CD14-positive monocyte (primary cell): ENCODE data around the gene GPC5. TPM values are rescaled to one million over a fixed set of nuclear protein-coding genes. Genes with fewer than 3 reads are reported as not detected.

Experiments used
- DNase-seq, 3 donors: peaks; one replicate each; pipeline ENCODE4 v3.0.0-alpha.2; 2011 to 2022
- H2AFZ ChIP-seq: 2 replicates; pipeline ENCODE4 v1.6.0; 2012; ENCODE audit warnings: mild to moderate bottlenecking, low read depth, low read length, inconsistent platforms; ENCODE audit not compliant: insufficient read depth, poor library complexity, severe bottlenecking
- H3K27ac ChIP-seq, 2 donors: 1 replicate in 1 of 2; 2 replicates in 1 of 2; pipeline ENCODE4 v1.5.1; 2012 to 2013; ENCODE audit warnings: low read length in 2 of 2, control low read depth in 1 of 2, inconsistent platforms in 1 of 2, low read depth in 1 of 2, mild to moderate bottlenecking in 1 of 2
- H3K27me3 ChIP-seq, 2 donors: one replicate each; pipeline versions ENCODE4 v1.6.0 to v1.6.1; 2011 to 2013; ENCODE audit warnings: low read length in 2 of 2; ENCODE audit not compliant: control insufficient read depth in 2 of 2, insufficient read depth in 2 of 2
- H3K36me3 ChIP-seq, 2 donors: replicated peaks in 1 of 2; 1 replicate in 1 of 2; 2 replicates in 1 of 2; pipeline versions ENCODE4 v1.5.1 to v1.6.1; 2012 to 2013; ENCODE audit warnings: low read length in 2 of 2, control low read depth in 1 of 2, inconsistent platforms in 1 of 2, mild to moderate bottlenecking in 1 of 2; ENCODE audit not compliant: insufficient read depth in 2 of 2, control insufficient read depth in 1 of 2
- H3K4me1 ChIP-seq, 2 donors: 1 replicate in 1 of 2; 2 replicates in 1 of 2; pipeline versions ENCODE4 v1.5.1 to v1.6.1; 2012 to 2013; ENCODE audit warnings: low read length in 2 of 2, control low read depth in 1 of 2, inconsistent platforms in 1 of 2, mild to moderate bottlenecking in 1 of 2, moderate library complexity in 1 of 2; ENCODE audit not compliant: insufficient read depth in 2 of 2, control insufficient read depth in 1 of 2
- H3K4me2 ChIP-seq: replicated peaks from 2 replicates; pipeline ENCODE3; 2012; ENCODE audit warnings: low read length, moderate library complexity, mild to moderate bottlenecking; ENCODE audit not compliant: poor library complexity, severe bottlenecking; ENCODE audit errors: extremely low read depth
- H3K4me3 ChIP-seq, 3 experiments: fragments of 200-600 bp in 1 of 3; sonication (generic) in 1 of 3; replicated peaks in 1 of 3; 1 replicate in 2 of 3; 2 replicates in 1 of 3; pipeline ENCODE4 v1.5.1; 2011 to 2013; ENCODE audit warnings: low read length in 3 of 3, mild to moderate bottlenecking in 3 of 3, control low read depth in 2 of 3, low read depth in 2 of 3, inconsistent platforms in 1 of 3, moderate library complexity in 1 of 3
- H3K79me2 ChIP-seq: 2 replicates; pipeline ENCODE4 v1.6.0; 2012; ENCODE audit warnings: mild to moderate bottlenecking, control low read depth, inconsistent platforms, low read length, moderate library complexity; ENCODE audit not compliant: insufficient read depth
- H3K9ac ChIP-seq: 2 replicates; pipeline ENCODE4 v1.6.0; 2017; ENCODE audit warnings: low read length, mild to moderate bottlenecking; ENCODE audit not compliant: insufficient read depth, poor library complexity, severe bottlenecking
- H3K9me3 ChIP-seq, 2 donors: replicated peaks in 1 of 2; 1 replicate in 1 of 2; 2 replicates in 1 of 2; pipeline versions ENCODE4 v1.5.1 to v1.6.1; 2012 to 2013; ENCODE audit warnings: low read length in 2 of 2, control low read depth in 1 of 2; ENCODE audit not compliant: control insufficient read depth in 1 of 2, insufficient read depth in 1 of 2
- H4K20me1 ChIP-seq: 2 replicates; pipeline ENCODE4 v1.6.0; 2012; ENCODE audit warnings: mild to moderate bottlenecking, low read length, control low read depth, moderate library complexity; ENCODE audit not compliant: insufficient read depth
- H3K27ac Mint-ChIP-seq, 7 donors: one replicate each; pipeline ENCODE4 v1.8.0; 2020; ENCODE audit warnings: mild to moderate bottlenecking in 7 of 7, mixed read lengths in 7 of 7, moderate library complexity in 6 of 7, inconsistent platforms in 2 of 7
- H3K27me3 Mint-ChIP-seq, 3 donors: one replicate each; pipeline ENCODE4 v1.8.0; 2021 to 2022; ENCODE audit warnings: low read depth in 3 of 3, mild to moderate bottlenecking in 3 of 3, mixed read lengths in 3 of 3, moderate library complexity in 3 of 3, inconsistent platforms in 1 of 3
- H3K36me3 Mint-ChIP-seq, 2 donors: one replicate each; pipeline ENCODE4 v1.8.0; 2020; ENCODE audit warnings: mixed read lengths in 2 of 2, inconsistent platforms in 1 of 2, mild to moderate bottlenecking in 1 of 2
- H3K4me1 Mint-ChIP-seq: one replicate; pipeline ENCODE4 v1.8.0; 2020; ENCODE audit warnings: mild to moderate bottlenecking, mixed read lengths
- H3K4me3 Mint-ChIP-seq, 2 donors: one replicate each; pipeline ENCODE4 v1.8.0; 2020; ENCODE audit warnings: mild to moderate bottlenecking in 2 of 2, mixed read lengths in 2 of 2, moderate library complexity in 1 of 2
- H3K9me3 Mint-ChIP-seq, 7 donors: one replicate each; pipeline ENCODE4 v1.8.0; 2020 to 2022; ENCODE audit warnings: mixed read lengths in 7 of 7, mild to moderate bottlenecking in 6 of 7, moderate library complexity in 6 of 7, inconsistent platforms in 2 of 7
- WGBS: methylation state at CpG from one replicate; pipeline ENCODE4 v1.1.5; 2013; ENCODE audit warnings: missing lambda C conversion rate; ENCODE audit not compliant: insufficient coverage; 5-methylcytosine and 5-hydroxymethylcytosine counted together
- intact Hi-C, 2 donors: fragments of 100-400 bp; cut with micrococcal nuclease; formaldehyde crosslinking; loops; one replicate each; pipeline versions ENCODE4 v1.15.0 to v1.15.1; 2023
- polyA plus RNA-seq, 3 donors: library from polyadenylated mRNA; depleted of rRNA in 1 of 3; unstranded in 2 of 3; stranded (reverse) in 1 of 3; fragments of 300-500 nt in 2 of 3; fragments of >200 nt in 1 of 3; fragmentation: Illumina TruSeq in 2 of 3; gene quantifications; 1 replicate in 2 of 3; 2 replicates in 1 of 3; pipeline ENCODE4 v1.2.3, GENCODE V29; 2012 to 2021
- TF ChIP-seq, protein P1 (sequence below): fragments of 200-600 bp; IDR thresholded peaks from one replicate; pipeline ENCODE4 v1.8.0; 2022; ENCODE audit warnings: antibody characterized with exemption, mild to moderate bottlenecking

GPC5 gene
- polyA plus RNA-seq, 3 donors, result not detected

DNA sequence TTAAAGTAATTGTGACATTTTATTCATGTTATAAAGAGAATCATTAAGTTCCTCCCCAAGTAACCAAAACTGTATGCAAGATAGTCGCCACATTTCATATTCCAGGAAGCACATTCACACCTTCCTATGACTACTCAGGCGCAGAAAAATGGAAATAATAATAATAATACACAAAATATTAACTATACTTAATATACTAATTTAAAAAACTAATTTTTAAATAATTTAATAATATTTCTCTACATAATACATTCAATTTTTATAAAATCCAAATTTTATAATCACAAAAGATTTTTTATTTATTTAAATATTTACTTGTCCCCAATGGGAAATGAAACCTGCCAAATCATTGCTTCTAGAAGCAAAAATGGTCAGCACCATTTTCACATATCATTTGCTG, 1030.8 kb downstream of the GPC5 start:
- H3K4me2 ChIP-seq, result no peak overlapping the region
- H3K27ac ChIP-seq, result no peak overlapping the region
- no peak overlapping the region for H2AFZ ChIP-seq
- intact Hi-C loops, result no loop called here
- peaks cover 0 to 2% (median 0%) of the 10 kb centered on the region in 3 donors for H3K27me3 Mint-ChIP-seq
- no peaks in the 10 kb centered on the region for H3K36me3 ChIP-seq
- H3K9me3 Mint-ChIP-seq, result peaks cover 0 to 7% (median 5%) of the 10 kb centered on the region in 7 donors
- no peaks in the 10 kb centered on the region for H3K27me3 ChIP-seq
- DNase-seq, result no peak
- H3K4me3 ChIP-seq, result no peak overlapping the region
- no peaks in the 10 kb centered on the region for H3K36me3 Mint-ChIP-seq
- H3K4me3 Mint-ChIP-seq, result no peak overlapping the region
- H3K27ac Mint-ChIP-seq, result no peak overlapping the region
- WGBS, result no CpG with 5 or more reads among the region's 2 CpGs
- H3K4me1 Mint-ChIP-seq, result no peaks in the 10 kb centered on the region
- H3K4me1 ChIP-seq, result no peaks in the 10 kb centered on the region
- H3K9ac ChIP-seq, result no peak overlapping the region
- peaks cover 0 to 12% of the 10 kb centered on the region in 2 donors for H3K9me3 ChIP-seq
- TF ChIP-seq, protein P1, sequence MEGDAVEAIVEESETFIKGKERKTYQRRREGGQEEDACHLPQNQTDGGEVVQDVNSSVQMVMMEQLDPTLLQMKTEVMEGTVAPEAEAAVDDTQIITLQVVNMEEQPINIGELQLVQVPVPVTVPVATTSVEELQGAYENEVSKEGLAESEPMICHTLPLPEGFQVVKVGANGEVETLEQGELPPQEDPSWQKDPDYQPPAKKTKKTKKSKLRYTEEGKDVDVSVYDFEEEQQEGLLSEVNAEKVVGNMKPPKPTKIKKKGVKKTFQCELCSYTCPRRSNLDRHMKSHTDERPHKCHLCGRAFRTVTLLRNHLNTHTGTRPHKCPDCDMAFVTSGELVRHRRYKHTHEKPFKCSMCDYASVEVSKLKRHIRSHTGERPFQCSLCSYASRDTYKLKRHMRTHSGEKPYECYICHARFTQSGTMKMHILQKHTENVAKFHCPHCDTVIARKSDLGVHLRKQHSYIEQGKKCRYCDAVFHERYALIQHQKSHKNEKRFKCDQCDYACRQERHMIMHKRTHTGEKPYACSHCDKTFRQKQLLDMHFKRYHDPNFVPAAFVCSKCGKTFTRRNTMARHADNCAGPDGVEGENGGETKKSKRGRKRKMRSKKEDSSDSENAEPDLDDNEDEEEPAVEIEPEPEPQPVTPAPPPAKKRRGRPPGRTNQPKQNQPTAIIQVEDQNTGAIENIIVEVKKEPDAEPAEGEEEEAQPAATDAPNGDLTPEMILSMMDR, result no peak
- H4K20me1 ChIP-seq, result no peaks in the 10 kb centered on the region
- H3K79me2 ChIP-seq, result no peaks in the 10 kb centered on the region

GRCh38 chr13:92433386-92433785, 1035.0 kb downstream of the GPC5 start:
- peaks cover 0 to 7% (median 4%) of the 10 kb centered on the region in 7 donors for H3K9me3 Mint-ChIP-seq
- intact Hi-C loops, result no loop called here
- DNase-seq, result no peak

More at GRCh38 chr13:92433386-92433785, 1035.0 kb downstream of the GPC5 start:
- H2AFZ ChIP-seq, result no peak overlapping the region
- TF ChIP-seq, protein P1, result no peak
- Mint-ChIP-seq H3K36me3 (no peaks in the 10 kb centered on the region), H3K4me1 (no peaks in the 10 kb centered on the region), H3K4me3 (no peak overlapping the region), H3K27me3 (no peaks in the 10 kb centered on the region), H3K27ac (no peak overlapping the region)
- no peaks in the 10 kb centered on the region for H3K27me3 ChIP-seq
- no peaks in the 10 kb centered on the region for H3K36me3 ChIP-seq
- peaks cover 3 to 9% of the 10 kb centered on the region in 2 donors for H3K9me3 ChIP-seq
- H3K79me2 ChIP-seq, result no peaks in the 10 kb centered on the region
- H3K27ac ChIP-seq, result no peak overlapping the region
- H3K4me3 ChIP-seq, result no peak overlapping the region
- 100% methylated on average over 2 of the region's 3 CpGs for WGBS
- H3K4me2 ChIP-seq, result no peak overlapping the region
- H3K9ac ChIP-seq, result no peak overlapping the region
- H4K20me1 ChIP-seq, result no peaks in the 10 kb centered on the region
- no peaks in the 10 kb centered on the region for H3K4me1 ChIP-seq
